Breast epithelium (tissue), 4 donors: ENCODE results near the gene EML1. TPM values are rescaled to one million over a fixed set of nuclear protein-coding genes. Genes with fewer than 3 reads are reported as not detected.

ENCODE experiments used
- DNase-seq, 2 donors: peaks; one replicate each; pipeline ENCODE4 v3.0.0-alpha.2; 2019; ENCODE audit warnings: low spot score in 2 of 2
- H3K27ac ChIP-seq, 2 donors: fragments of 200-600 bp; sonication (generic) in 1 of 2; one replicate each; pipeline ENCODE4 v1.5.1; 2016 to 2019; ENCODE audit warnings: mild to moderate bottlenecking in 1 of 2
- H3K27me3 ChIP-seq, 2 donors: fragments of 200-600 bp; sonication (generic) in 1 of 2; one replicate each; pipeline versions ENCODE4 v1.5.1 to v1.6.0; 2017 to 2019; ENCODE audit warnings: control low read depth in 1 of 2, mild to moderate bottlenecking in 1 of 2
- H3K36me3 ChIP-seq: fragments of 200-600 bp; one replicate; pipeline ENCODE4 v1.5.1; 2019
- H3K4me1 ChIP-seq, 2 donors: fragments of 200-600 bp; sonication (generic); one replicate each; pipeline ENCODE4 v1.5.1; 2016 to 2019; ENCODE audit warnings: control low read depth in 1 of 2
- H3K4me3 ChIP-seq, 3 donors: fragments of 200-600 bp; sonication (generic); 1 replicate in 2 of 3; 2 replicates in 1 of 3; pipeline ENCODE4 v1.5.1; 2016 to 2019; ENCODE audit warnings: mild to moderate bottlenecking in 3 of 3, moderate library complexity in 2 of 3
- H3K9me3 ChIP-seq, 2 donors: fragments of 200-600 bp; sonication (generic) in 1 of 2; one replicate each; pipeline ENCODE4 v1.5.1; 2016 to 2019; ENCODE audit warnings: control low read depth in 1 of 2
- POLR2A ChIP-seq: fragments of 450-650 bp; IDR thresholded peaks from one replicate; pipeline ENCODE4 v1.6.1; 2016; ENCODE audit warnings: antibody characterized with exemption, mild to moderate bottlenecking, moderate library complexity
- POLR2AphosphoS5 ChIP-seq, 3 donors: sonication (generic); formaldehyde crosslinking; IDR thresholded peaks; one replicate each; pipeline ENCODE4 v1.6.1; 2017; ENCODE audit warnings: antibody characterized with exemption in 3 of 3
- intact Hi-C: fragments of 100-400 bp; cut with DNase I; formaldehyde crosslinking; loops from one replicate; pipeline ENCODE4 v1.15.1; 2023; ENCODE audit warnings: low total_unique reads
- total RNA-seq, 3 donors: library from RNA; depleted of rRNA; stranded (reverse); fragments of >200 nt; gene quantifications; one replicate each; pipeline ENCODE4 v1.1.0, GENCODE V29; 2016
- TF ChIP-seq, protein P1 (sequence below), 3 donors: fragments of 450-650 bp; IDR thresholded peaks; one replicate each; pipeline ENCODE4 v1.5.1; 2016 to 2017; ENCODE audit warnings: antibody characterized with exemption in 3 of 3, mild to moderate bottlenecking in 3 of 3, moderate library complexity in 3 of 3

EML1 gene
- total RNA-seq, 3 donors from 2014 or later: 11.3 to 26.1 (median 25.9) TPM

- no peaks in the 10 kb centered on the region for H3K36me3 ChIP-seq
- H3K27ac ChIP-seq: no peak overlapping the region
- H3K4me1 ChIP-seq: no peaks in the 10 kb centered on the region
- TF ChIP-seq, protein P1, sequence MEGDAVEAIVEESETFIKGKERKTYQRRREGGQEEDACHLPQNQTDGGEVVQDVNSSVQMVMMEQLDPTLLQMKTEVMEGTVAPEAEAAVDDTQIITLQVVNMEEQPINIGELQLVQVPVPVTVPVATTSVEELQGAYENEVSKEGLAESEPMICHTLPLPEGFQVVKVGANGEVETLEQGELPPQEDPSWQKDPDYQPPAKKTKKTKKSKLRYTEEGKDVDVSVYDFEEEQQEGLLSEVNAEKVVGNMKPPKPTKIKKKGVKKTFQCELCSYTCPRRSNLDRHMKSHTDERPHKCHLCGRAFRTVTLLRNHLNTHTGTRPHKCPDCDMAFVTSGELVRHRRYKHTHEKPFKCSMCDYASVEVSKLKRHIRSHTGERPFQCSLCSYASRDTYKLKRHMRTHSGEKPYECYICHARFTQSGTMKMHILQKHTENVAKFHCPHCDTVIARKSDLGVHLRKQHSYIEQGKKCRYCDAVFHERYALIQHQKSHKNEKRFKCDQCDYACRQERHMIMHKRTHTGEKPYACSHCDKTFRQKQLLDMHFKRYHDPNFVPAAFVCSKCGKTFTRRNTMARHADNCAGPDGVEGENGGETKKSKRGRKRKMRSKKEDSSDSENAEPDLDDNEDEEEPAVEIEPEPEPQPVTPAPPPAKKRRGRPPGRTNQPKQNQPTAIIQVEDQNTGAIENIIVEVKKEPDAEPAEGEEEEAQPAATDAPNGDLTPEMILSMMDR (IDR thresholded peaks at IDR 0.05): no peak
- no peak for TF ChIP-seq POLR2AphosphoS5 (IDR thresholded peaks at IDR 0.05)
- TF ChIP-seq POLR2A: no peak
- DNase-seq: no peak
- intact Hi-C loops: no loop called here
- H3K27me3 ChIP-seq: no peaks in the 10 kb centered on the region
- H3K9me3 ChIP-seq: no peaks in the 10 kb centered on the region
- H3K4me3 ChIP-seq: no peak overlapping the region
These were observed 7.6 kb downstream of the EML1 start for GRCh38 chr14:99800781-99801180.

GRCh38 chr14:99802301-99803105 is 9.3 kb downstream of the EML1 start:
- no peaks in the 10 kb centered on the region for H3K4me1 ChIP-seq
- intact Hi-C loops: no loop called here
- H3K4me3 ChIP-seq: no peak overlapping the region
- no peaks in the 10 kb centered on the region for H3K27me3 ChIP-seq
- no peak for DNase-seq
- no peaks in the 10 kb centered on the region for H3K36me3 ChIP-seq
- no peaks in the 10 kb centered on the region for H3K9me3 ChIP-seq
- TF ChIP-seq POLR2AphosphoS5 (IDR thresholded peaks at IDR 0.05): no peak
- TF ChIP-seq, protein P1 (IDR thresholded peaks at IDR 0.05): no peak
- TF ChIP-seq POLR2A: no peak
- H3K27ac ChIP-seq: no peak overlapping the region

DNA sequence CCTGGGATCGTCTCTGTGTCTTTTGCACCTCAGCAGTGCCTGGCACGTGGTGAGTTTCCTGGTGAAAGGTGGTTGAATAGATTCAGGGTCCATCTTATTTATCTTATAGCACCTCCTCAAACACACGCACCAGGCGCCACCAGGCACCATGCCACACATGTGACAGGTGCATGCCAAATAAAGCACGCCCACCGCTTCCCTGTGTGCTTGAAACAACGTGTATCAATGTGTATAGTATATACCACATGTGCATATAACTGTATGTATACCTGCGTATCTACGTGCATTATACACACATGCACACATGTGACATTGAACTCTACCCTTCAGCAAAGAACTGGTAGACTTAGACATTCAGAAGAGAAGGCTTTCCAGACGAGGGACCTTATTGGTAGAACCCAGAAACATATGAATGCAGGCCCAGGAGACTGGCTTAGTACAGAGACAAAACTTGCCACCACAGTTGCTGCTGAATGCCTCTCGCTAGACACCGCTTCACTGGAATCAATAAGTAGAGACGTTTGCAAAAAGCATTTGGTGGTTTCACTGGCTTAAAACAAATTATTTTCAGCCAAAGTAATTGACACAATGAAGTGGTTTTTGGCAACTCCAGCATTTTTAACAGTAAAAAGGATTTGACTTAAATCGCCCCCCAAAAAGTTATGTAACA is 10.0 kb downstream of the EML1 start:
- DNase-seq: no peak
- no peaks in the 10 kb centered on the region for H3K4me1 ChIP-seq
- intact Hi-C loops: no loop called here

GRCh38 chr14:99803803-99804202 is 10.6 kb downstream of the EML1 start:
- Histone ChIP-seq H3K27ac (no peak overlapping the region), H3K36me3 (no peaks in the 10 kb centered on the region), H3K4me1 (no peaks in the 10 kb centered on the region), H3K4me3 (no peak overlapping the region), H3K27me3 (no peaks in the 10 kb centered on the region), H3K9me3 (no peaks in the 10 kb centered on the region)
- intact Hi-C loops: no loop called here
- no peak for DNase-seq
- TF ChIP-seq, protein P1 (IDR thresholded peaks at IDR 0.05): no peak
- TF ChIP-seq POLR2A (no peak), POLR2AphosphoS5 (IDR thresholded peaks at IDR 0.05) (no peak)

More for the DNA sequence above, 10.0 kb downstream of the EML1 start:
- Histone ChIP-seq H3K9me3 (no peaks in the 10 kb centered on the region), H3K27ac (no peak overlapping the region), H3K4me3 (no peak overlapping the region), H3K27me3 (no peaks in the 10 kb centered on the region), H3K36me3 (no peaks in the 10 kb centered on the region)
- TF ChIP-seq, protein P1 (IDR thresholded peaks at IDR 0.05): no peak
- no peak for TF ChIP-seq POLR2A
- TF ChIP-seq POLR2AphosphoS5 (IDR thresholded peaks at IDR 0.05): no peak
